Breast epithelium (tissue), 4 donors: Measurements from ENCODE around the gene GTPBP6. TPM values are rescaled to one million over a fixed set of nuclear protein-coding genes. Genes with fewer than 3 reads are reported as not detected.

Experiments used
- DNase-seq, 2 donors: peaks; one replicate each; pipeline ENCODE4 v3.0.0-alpha.2; 2019; ENCODE audit warnings: low spot score in 2 of 2
- H3K27ac ChIP-seq, 2 donors: fragments of 200-600 bp; sonication (generic) in 1 of 2; one replicate each; pipeline ENCODE4 v1.5.1; 2016 to 2019; ENCODE audit warnings: mild to moderate bottlenecking in 1 of 2
- H3K27me3 ChIP-seq, 2 donors: fragments of 200-600 bp; sonication (generic) in 1 of 2; one replicate each; pipeline versions ENCODE4 v1.5.1 to v1.6.0; 2017 to 2019; ENCODE audit warnings: control low read depth in 1 of 2, mild to moderate bottlenecking in 1 of 2
- H3K36me3 ChIP-seq: fragments of 200-600 bp; one replicate; pipeline ENCODE4 v1.5.1; 2019
- H3K4me1 ChIP-seq, 2 donors: fragments of 200-600 bp; sonication (generic); one replicate each; pipeline ENCODE4 v1.5.1; 2016 to 2019; ENCODE audit warnings: control low read depth in 1 of 2
- H3K4me3 ChIP-seq, 3 donors: fragments of 200-600 bp; sonication (generic); 1 replicate in 2 of 3; 2 replicates in 1 of 3; pipeline ENCODE4 v1.5.1; 2016 to 2019; ENCODE audit warnings: mild to moderate bottlenecking in 3 of 3, moderate library complexity in 2 of 3
- H3K9me3 ChIP-seq, 2 donors: fragments of 200-600 bp; sonication (generic) in 1 of 2; one replicate each; pipeline ENCODE4 v1.5.1; 2016 to 2019; ENCODE audit warnings: control low read depth in 1 of 2
- POLR2A ChIP-seq: fragments of 450-650 bp; IDR thresholded peaks from one replicate; pipeline ENCODE4 v1.6.1; 2016; ENCODE audit warnings: antibody characterized with exemption, mild to moderate bottlenecking, moderate library complexity
- POLR2AphosphoS5 ChIP-seq, 3 donors: sonication (generic); formaldehyde crosslinking; IDR thresholded peaks; one replicate each; pipeline ENCODE4 v1.6.1; 2017; ENCODE audit warnings: antibody characterized with exemption in 3 of 3
- intact Hi-C: fragments of 100-400 bp; cut with DNase I; formaldehyde crosslinking; loops from one replicate; pipeline ENCODE4 v1.15.1; 2023; ENCODE audit warnings: low total_unique reads
- total RNA-seq, 3 donors: library from RNA; depleted of rRNA; stranded (reverse); fragments of >200 nt; gene quantifications; one replicate each; pipeline ENCODE4 v1.1.0, GENCODE V29; 2016
- TF ChIP-seq, protein P1 (sequence below), 3 donors: fragments of 450-650 bp; IDR thresholded peaks; one replicate each; pipeline ENCODE4 v1.5.1; 2016 to 2017; ENCODE audit warnings: antibody characterized with exemption in 3 of 3, mild to moderate bottlenecking in 3 of 3, moderate library complexity in 3 of 3

The GTPBP6 gene
- total RNA-seq, 3 donors from 2014 or later: 25.5 to 45.9 (median 27.2) TPM

DNA sequence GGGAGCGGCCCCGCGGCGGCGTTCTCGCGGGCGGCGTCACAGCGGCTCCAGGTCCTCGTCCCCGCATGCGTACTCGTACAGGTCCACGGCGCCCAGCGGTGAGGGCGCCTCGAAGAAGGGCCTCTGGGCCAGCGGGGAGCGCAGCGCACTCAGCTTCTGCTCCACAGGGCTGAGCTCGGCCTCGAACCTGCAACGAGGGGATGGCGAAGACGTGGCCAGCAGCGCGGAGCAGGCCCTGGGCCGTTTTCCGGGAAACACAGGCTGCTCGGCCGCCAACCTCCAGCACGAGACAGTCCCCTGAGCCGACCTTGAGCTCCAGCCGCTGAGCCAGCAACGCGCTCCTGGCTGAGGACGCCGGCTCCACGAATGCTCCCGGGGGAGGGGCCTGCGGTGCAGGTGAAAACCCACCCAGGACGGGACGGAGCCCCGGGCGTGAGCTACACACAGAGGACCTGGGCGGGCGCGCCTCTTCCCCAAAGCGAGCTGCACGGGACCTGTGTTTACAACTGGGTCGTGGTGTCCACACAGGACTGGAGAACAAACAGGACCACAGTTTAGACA lies 15.8 kb upstream of the GTPBP6 start:
- no peak for DNase-seq
- no peaks in the 10 kb centered on the region for H3K36me3 ChIP-seq
- H3K27me3 ChIP-seq: peaks cover 7 to 15% of the 10 kb centered on the region in 2 donors
- no peak overlapping the region for H3K27ac ChIP-seq
- no peak overlapping the region for H3K4me3 ChIP-seq
- H3K9me3 ChIP-seq: no peaks in the 10 kb centered on the region
- H3K4me1 ChIP-seq: no peaks in the 10 kb centered on the region
- TF ChIP-seq POLR2AphosphoS5 (IDR thresholded peaks at IDR 0.05) (no peak), POLR2A (no peak)
- TF ChIP-seq, protein P1, sequence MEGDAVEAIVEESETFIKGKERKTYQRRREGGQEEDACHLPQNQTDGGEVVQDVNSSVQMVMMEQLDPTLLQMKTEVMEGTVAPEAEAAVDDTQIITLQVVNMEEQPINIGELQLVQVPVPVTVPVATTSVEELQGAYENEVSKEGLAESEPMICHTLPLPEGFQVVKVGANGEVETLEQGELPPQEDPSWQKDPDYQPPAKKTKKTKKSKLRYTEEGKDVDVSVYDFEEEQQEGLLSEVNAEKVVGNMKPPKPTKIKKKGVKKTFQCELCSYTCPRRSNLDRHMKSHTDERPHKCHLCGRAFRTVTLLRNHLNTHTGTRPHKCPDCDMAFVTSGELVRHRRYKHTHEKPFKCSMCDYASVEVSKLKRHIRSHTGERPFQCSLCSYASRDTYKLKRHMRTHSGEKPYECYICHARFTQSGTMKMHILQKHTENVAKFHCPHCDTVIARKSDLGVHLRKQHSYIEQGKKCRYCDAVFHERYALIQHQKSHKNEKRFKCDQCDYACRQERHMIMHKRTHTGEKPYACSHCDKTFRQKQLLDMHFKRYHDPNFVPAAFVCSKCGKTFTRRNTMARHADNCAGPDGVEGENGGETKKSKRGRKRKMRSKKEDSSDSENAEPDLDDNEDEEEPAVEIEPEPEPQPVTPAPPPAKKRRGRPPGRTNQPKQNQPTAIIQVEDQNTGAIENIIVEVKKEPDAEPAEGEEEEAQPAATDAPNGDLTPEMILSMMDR (IDR thresholded peaks at IDR 0.05): no peak
- intact Hi-C loops: no loop called here

DNA sequence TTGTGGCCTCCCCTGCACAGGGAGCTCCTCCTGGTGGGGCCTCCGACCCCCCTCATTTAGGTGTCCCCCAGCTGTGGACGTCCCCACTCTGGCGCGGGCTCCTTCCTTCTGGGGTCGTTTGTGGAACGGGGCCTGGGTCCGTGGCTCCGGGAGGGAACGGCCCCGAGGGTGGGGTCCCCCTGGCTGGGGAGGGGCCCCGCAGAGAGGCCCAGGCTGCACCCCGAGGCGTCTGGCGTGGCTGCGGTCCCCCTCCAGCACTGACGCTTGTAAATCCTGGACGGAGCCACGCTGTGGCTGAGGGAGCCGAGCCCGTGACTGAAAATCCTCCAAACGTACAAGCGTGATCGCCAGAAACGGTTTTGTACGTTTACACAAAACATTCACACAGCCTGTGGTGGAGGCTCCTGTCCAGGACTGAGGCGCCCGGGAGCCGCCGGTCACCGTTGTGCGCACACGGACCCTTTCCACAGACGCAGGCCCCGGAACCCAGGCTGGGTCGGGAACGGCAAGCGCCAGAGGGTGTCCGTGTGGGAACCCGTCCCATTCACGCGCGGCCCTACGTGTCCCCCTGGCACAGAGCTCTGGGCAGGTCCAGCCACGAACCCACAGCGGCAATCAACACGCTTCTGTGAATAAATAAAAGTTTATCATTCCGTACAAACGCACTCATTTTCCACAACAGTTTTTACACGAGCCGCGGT lies 15.2 kb upstream of the GTPBP6 start:
- TF ChIP-seq, protein P1 (IDR thresholded peaks at IDR 0.05): no peak
- TF ChIP-seq POLR2A (no peak), POLR2AphosphoS5 (IDR thresholded peaks at IDR 0.05) (no peak)
- H3K27me3 ChIP-seq: peaks cover 7 to 15% of the 10 kb centered on the region in 2 donors
- no peaks in the 10 kb centered on the region for H3K36me3 ChIP-seq
- H3K9me3 ChIP-seq: no peaks in the 10 kb centered on the region
- H3K4me3 ChIP-seq: no peak overlapping the region
- no peak for DNase-seq
- intact Hi-C loops: no loop called here
- H3K4me1 ChIP-seq: no peaks in the 10 kb centered on the region
- H3K27ac ChIP-seq: no peak overlapping the region

DNA sequence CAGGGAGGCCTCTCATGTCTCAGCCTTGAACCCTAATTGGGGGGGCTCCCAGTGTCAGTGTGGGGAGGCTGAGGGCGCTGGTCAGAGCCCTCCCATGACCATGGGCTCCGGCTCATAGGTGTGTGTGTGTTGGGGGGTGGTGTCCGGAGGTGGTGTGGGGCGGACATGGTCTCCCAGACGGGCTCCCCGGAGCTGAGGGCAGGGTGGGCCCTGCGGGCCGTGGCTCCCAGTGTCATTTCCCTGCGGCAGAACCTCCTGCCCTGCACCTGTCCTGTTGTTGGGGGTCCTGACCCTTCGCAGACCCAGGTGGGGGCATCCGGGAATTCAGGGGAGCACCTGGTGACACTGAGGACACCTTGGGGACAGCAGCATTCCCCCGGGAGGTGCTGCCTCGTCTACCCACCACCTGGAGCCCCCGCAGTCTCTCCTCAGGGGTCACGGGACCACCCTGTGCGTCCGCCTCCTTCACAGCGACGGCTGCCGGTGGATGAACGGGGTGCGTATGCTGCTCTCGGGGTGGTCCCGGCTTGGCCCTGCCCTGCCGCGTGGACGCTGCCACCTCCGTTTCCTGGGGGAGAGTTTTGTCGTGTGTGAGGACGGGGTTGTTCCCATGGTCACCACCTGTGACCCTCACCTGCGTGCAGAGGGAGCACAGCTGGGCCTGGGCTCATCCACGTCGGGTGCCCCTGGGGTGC lies 14.5 kb upstream of the GTPBP6 start:
- Histone ChIP-seq H3K36me3 (no peaks in the 10 kb centered on the region), H3K4me1 (no peaks in the 10 kb centered on the region), H3K9me3 (no peaks in the 10 kb centered on the region), H3K4me3 (no peak overlapping the region), H3K27ac (no peak overlapping the region), H3K27me3 (peaks cover 7 to 15% of the 10 kb centered on the region in 2 donors)
- no peak for DNase-seq
- intact Hi-C loops: no loop called here
- no peak for TF ChIP-seq POLR2AphosphoS5 (IDR thresholded peaks at IDR 0.05)
- TF ChIP-seq, protein P1 (IDR thresholded peaks at IDR 0.05): no peak
- no peak for TF ChIP-seq POLR2A

DNA sequence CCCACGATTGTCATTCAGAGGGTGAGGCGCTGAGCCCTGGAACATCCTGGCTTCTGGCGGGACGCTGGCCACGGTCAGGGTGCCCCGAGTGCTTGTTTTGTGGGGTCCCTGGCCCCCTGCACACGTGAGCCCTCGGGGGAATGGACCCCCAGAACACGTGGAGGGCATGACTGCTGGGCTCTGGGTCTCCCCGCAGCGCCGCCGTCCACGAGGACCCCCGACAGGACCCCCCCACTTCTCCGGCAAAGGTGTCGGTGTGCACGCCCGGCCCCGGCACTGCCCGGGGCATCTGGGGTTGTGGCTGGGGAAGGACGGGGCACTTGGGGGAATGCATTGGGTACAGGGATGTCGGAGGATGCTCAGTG lies 13.9 kb upstream of the GTPBP6 start:
- intact Hi-C loops: no loop called here
- DNase-seq: no peak
- TF ChIP-seq POLR2A (no peak), POLR2AphosphoS5 (IDR thresholded peaks at IDR 0.05) (no peak)
- TF ChIP-seq, protein P1 (IDR thresholded peaks at IDR 0.05): no peak
- no peak overlapping the region for H3K27ac ChIP-seq
- no peak overlapping the region for H3K4me3 ChIP-seq
- H3K36me3 ChIP-seq: no peaks in the 10 kb centered on the region
- no peaks in the 10 kb centered on the region for H3K4me1 ChIP-seq
- H3K9me3 ChIP-seq: no peaks in the 10 kb centered on the region
- peaks cover 7 to 15% of the 10 kb centered on the region in 2 donors for H3K27me3 ChIP-seq
